HepG2 (cell line): ENCODE measurements around the gene APBA3. TPM values are rescaled to one million over a fixed set of nuclear protein-coding genes. Genes with fewer than 3 reads are reported as not detected.
A peak's percentile ranks its signal among the peaks of the same experiment; 100 is the strongest.

Experiments used
- ATF7 ChIP-seq, 2 experiments: fragments of 450-650 bp in 1 of 2; sonication (generic) in 1 of 2; formaldehyde crosslinking in 1 of 2; IDR thresholded peaks; 2 replicates each; pipeline versions ENCODE4 v1.4.0 to v1.6.1; 2016 to 2020; ENCODE audit warnings: antibody characterized with exemption in 1 of 2, mild to moderate bottlenecking in 1 of 2, missing genetic modification reagents in 1 of 2
- IRF2 ChIP-seq: IDR thresholded peaks from 2 replicates; pipeline ENCODE4 v1.6.1; 2018; ENCODE audit warnings: missing genetic modification reagents, missing compliant biosample characterization
- NR1H2 ChIP-seq: sonication (generic); formaldehyde crosslinking; IDR thresholded peaks from 2 replicates; pipeline ENCODE4 v1.8.1; 2022; ENCODE audit warnings: low read depth, missing genetic modification reagents, borderline replicate concordance
- POLR2AphosphoS2 ChIP-seq: IDR thresholded peaks from 2 replicates; pipeline ENCODE4 v1.6.1; 2011; ENCODE audit warnings: low read depth, low read length, improper control_type of control experiment
- SKI ChIP-seq: fragments of 450-650 bp; IDR thresholded peaks from one replicate; pipeline ENCODE4 v1.6.1; 2018; ENCODE audit warnings: mild to moderate bottlenecking; ENCODE audit not compliant: partially characterized antibody
- ZFY ChIP-seq: sonication (generic); formaldehyde crosslinking; IDR thresholded peaks from 2 replicates; pipeline ENCODE4 v1.4.0; 2020; ENCODE audit warnings: missing genetic modification reagents
- ZNF331 ChIP-seq: sonication (generic); formaldehyde crosslinking; IDR thresholded peaks from 2 replicates; pipeline ENCODE4 v1.4.0; 2020; ENCODE audit warnings: missing genetic modification reagents
- ZNF792 ChIP-seq: IDR thresholded peaks from 2 replicates; pipeline ENCODE4 v1.6.1; 2016
- polyA plus RNA-seq, 8 experiments: library from polyadenylated mRNA; depleted of rRNA in 3 of 8; stranded (reverse) in 7 of 8; unstranded in 1 of 8; fragments of >200 nt; fragmentation: Illumina TruSeq in 4 of 8; extraction: Trizol in 4 of 8; gene quantifications; 2 replicates each; pipeline versions ENCODE4 v1.2.1 to v1.2.3, GENCODE V29; 2011 to 2016; ENCODE audit warnings: low read depth in 4 of 8, missing spikeins in 1 of 8, mixed read lengths in 1 of 8; ENCODE audit not compliant: insufficient read depth in 1 of 8
- total RNA-seq, 5 experiments: library from RNA; depleted of rRNA; stranded (reverse); fragments of >200 nt; fragmentation: Illumina TruSeq; extraction: Trizol; gene quantifications; 2 replicates each; pipeline ENCODE4 v1.2.3, GENCODE V29; 2016; ENCODE audit warnings: low read depth in 1 of 5
- TF ChIP-seq, protein P1 (sequence below): sonication (generic); formaldehyde crosslinking; IDR thresholded peaks from 2 replicates; pipeline ENCODE4 v1.5.0; 2020; ENCODE audit warnings: mild to moderate bottlenecking, missing genetic modification reagents, borderline replicate concordance
- TF ChIP-seq, protein P2 (sequence below): sonication (generic); formaldehyde crosslinking; IDR thresholded peaks from 2 replicates; pipeline ENCODE4 v1.4.0; 2020; ENCODE audit warnings: missing genetic modification reagents, borderline replicate concordance
- TF ChIP-seq, protein P3 (sequence below): sonication (generic); formaldehyde crosslinking; IDR thresholded peaks from 2 replicates; pipeline ENCODE4 v1.4.0; 2020; ENCODE audit warnings: missing genetic modification reagents, borderline replicate concordance

APBA3 gene
- total and polyA plus RNA-seq, 2 of the 13 experiments (the other 11 are each of a cell fraction or from before 2014, with no cell fraction given) = 14.2 to 14.3 TPM

DNA sequence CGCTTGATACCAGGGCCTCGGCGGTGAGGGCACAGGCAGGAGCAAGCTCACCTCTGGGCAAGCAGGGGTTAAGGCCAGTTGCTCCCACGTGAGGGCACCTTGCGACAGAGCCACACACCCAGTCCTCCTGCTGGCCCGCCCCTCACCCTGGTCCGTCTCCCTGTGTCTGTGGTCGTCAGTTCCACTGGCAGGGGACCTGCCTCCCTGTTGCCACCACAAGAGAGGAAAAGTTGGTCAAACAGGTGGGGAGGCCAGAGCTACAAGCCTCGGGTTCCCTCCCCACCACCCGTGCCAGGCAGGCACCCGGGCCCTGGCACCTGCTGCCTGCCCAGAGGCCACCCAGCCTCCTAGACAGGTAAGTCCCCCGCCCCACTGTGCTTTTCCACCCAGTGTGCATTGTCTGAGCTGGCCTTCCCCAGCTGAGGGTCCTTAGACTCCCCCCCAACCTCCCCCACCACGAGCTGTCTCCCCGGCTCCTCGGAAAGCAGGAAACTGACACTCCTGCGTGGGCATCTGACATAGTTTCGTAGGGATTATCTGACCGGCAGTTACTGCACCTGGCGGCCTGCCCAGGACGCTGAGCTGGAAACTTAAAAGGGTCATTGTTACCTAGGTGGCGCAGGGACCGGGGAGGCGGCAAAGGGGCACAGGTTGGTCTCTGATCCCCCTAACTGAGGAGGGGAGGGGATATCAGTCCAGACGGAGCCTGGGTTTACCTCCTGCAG lies 53.1 kb downstream of the APBA3 start, which contains the start of gene TJP3 (continued):
- TF ChIP-seq ATF7 (IDR thresholded peaks at IDR 0.05) (no peak), ATF7 (CRISPR knock-in tag; IDR thresholded peaks at IDR 0.05) (no peak), IRF2 (CRISPR knock-in tag) (no peak), NR1H2 (no peak), ZFY (no peak), ZNF792 (CRISPR knock-in tag) (no peak), POLR2AphosphoS2 (no peak), SKI (peak; percentile 41), ZNF331 (CRISPR knock-in tag) (0 out of 2 replicates have a peak, but pooled peaks have one; percentile 46)
- TF ChIP-seq, protein P1, sequence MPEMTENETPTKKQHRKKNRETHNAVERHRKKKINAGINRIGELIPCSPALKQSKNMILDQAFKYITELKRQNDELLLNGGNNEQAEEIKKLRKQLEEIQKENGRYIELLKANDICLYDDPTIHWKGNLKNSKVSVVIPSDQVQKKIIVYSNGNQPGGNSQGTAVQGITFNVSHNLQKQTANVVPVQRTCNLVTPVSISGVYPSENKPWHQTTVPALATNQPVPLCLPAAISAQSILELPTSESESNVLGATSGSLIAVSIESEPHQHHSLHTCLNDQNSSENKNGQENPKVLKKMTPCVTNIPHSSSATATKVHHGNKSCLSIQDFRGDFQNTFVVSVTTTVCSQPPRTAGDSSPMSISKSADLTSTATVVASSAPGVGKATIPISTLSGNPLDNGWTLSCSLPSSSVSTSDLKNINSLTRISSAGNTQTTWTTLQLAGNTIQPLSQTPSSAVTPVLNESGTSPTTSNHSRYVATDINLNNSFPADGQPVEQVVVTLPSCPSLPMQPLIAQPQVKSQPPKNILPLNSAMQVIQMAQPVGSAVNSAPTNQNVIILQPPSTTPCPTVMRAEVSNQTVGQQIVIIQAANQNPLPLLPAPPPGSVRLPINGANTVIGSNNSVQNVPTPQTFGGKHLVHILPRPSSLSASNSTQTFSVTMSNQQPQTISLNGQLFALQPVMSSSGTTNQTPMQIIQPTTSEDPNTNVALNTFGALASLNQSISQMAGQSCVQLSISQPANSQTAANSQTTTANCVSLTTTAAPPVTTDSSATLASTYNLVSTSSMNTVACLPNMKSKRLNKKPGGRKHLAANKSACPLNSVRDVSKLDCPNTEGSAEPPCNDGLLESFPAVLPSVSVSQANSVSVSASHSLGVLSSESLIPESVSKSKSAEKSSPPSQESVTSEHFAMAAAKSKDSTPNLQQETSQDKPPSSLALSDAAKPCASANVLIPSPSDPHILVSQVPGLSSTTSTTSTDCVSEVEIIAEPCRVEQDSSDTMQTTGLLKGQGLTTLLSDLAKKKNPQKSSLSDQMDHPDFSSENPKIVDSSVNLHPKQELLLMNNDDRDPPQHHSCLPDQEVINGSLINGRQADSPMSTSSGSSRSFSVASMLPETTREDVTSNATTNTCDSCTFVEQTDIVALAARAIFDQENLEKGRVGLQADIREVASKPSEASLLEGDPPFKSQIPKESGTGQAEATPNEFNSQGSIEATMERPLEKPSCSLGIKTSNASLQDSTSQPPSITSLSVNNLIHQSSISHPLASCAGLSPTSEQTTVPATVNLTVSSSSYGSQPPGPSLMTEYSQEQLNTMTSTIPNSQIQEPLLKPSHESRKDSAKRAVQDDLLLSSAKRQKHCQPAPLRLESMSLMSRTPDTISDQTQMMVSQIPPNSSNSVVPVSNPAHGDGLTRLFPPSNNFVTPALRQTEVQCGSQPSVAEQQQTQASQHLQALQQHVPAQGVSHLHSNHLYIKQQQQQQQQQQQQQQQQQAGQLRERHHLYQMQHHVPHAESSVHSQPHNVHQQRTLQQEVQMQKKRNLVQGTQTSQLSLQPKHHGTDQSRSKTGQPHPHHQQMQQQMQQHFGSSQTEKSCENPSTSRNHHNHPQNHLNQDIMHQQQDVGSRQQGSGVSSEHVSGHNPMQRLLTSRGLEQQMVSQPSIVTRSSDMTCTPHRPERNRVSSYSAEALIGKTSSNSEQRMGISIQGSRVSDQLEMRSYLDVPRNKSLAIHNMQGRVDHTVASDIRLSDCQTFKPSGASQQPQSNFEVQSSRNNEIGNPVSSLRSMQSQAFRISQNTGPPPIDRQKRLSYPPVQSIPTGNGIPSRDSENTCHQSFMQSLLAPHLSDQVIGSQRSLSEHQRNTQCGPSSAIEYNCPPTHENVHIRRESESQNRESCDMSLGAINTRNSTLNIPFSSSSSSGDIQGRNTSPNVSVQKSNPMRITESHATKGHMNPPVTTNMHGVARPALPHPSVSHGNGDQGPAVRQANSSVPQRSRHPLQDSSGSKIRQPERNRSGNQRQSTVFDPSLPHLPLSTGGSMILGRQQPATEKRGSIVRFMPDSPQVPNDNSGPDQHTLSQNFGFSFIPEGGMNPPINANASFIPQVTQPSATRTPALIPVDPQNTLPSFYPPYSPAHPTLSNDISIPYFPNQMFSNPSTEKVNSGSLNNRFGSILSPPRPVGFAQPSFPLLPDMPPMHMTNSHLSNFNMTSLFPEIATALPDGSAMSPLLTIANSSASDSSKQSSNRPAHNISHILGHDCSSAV (CRISPR knock-in tag) = no peak
- TF ChIP-seq, protein P2, sequence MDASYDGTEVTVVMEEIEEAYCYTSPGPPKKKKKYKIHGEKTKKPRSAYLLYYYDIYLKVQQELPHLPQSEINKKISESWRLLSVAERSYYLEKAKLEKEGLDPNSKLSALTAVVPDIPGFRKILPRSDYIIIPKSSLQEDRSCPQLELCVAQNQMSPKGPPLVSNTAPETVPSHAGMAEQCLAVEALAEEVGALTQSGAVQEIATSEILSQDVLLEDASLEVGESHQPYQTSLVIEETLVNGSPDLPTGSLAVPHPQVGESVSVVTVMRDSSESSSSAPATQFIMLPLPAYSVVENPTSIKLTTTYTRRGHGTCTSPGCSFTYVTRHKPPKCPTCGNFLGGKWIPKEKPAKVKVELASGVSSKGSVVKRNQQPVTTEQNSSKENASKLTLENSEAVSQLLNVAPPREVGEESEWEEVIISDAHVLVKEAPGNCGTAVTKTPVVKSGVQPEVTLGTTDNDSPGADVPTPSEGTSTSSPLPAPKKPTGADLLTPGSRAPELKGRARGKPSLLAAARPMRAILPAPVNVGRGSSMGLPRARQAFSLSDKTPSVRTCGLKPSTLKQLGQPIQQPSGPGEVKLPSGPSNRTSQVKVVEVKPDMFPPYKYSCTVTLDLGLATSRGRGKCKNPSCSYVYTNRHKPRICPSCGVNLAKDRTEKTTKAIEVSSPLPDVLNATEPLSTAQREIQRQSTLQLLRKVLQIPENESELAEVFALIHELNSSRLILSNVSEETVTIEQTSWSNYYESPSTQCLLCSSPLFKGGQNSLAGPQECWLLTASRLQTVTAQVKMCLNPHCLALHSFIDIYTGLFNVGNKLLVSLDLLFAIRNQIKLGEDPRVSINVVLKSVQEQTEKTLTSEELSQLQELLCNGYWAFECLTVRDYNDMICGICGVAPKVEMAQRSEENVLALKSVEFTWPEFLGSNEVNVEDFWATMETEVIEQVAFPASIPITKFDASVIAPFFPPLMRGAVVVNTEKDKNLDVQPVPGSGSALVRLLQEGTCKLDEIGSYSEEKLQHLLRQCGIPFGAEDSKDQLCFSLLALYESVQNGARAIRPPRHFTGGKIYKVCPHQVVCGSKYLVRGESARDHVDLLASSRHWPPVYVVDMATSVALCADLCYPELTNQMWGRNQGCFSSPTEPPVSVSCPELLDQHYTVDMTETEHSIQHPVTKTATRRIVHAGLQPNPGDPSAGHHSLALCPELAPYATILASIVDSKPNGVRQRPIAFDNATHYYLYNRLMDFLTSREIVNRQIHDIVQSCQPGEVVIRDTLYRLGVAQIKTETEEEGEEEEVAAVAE = no peak
- TF ChIP-seq, protein P3, sequence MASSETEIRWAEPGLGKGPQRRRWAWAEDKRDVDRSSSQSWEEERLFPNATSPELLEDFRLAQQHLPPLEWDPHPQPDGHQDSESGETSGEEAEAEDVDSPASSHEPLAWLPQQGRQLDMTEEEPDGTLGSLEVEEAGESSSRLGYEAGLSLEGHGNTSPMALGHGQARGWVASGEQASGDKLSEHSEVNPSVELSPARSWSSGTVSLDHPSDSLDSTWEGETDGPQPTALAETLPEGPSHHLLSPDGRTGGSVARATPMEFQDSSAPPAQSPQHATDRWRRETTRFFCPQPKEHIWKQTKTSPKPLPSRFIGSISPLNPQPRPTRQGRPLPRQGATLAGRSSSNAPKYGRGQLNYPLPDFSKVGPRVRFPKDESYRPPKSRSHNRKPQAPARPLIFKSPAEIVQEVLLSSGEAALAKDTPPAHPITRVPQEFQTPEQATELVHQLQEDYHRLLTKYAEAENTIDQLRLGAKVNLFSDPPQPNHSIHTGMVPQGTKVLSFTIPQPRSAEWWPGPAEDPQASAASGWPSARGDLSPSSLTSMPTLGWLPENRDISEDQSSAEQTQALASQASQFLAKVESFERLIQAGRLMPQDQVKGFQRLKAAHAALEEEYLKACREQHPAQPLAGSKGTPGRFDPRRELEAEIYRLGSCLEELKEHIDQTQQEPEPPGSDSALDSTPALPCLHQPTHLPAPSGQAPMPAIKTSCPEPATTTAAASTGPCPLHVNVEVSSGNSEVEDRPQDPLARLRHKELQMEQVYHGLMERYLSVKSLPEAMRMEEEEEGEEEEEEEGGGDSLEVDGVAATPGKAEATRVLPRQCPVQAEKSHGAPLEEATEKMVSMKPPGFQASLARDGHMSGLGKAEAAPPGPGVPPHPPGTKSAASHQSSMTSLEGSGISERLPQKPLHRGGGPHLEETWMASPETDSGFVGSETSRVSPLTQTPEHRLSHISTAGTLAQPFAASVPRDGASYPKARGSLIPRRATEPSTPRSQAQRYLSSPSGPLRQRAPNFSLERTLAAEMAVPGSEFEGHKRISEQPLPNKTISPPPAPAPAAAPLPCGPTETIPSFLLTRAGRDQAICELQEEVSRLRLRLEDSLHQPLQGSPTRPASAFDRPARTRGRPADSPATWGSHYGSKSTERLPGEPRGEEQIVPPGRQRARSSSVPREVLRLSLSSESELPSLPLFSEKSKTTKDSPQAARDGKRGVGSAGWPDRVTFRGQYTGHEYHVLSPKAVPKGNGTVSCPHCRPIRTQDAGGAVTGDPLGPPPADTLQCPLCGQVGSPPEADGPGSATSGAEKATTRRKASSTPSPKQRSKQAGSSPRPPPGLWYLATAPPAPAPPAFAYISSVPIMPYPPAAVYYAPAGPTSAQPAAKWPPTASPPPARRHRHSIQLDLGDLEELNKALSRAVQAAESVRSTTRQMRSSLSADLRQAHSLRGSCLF (CRISPR knock-in tag) = no peak
